HEK293T (cell line): Measurements from ENCODE around the gene GAP43.

Experiments used
- CTCF ChIA-PET: fragments of 350-600 bp; formaldehyde crosslinking; extraction: SDS; loops from one replicate; lab custom pipeline; 2021; ENCODE audit warnings: antibody characterized with exemption, inconsistent platforms; lab: Yijun Ruan, JAX
- POLR2A ChIA-PET: fragments of 350-600 bp; formaldehyde crosslinking; extraction: SDS; loops from one replicate; lab custom pipeline; 2020; ENCODE audit warnings: antibody characterized with exemption, inconsistent platforms; lab: Yijun Ruan, JAX
- DNase-seq: peaks from one replicate; pipeline ENCODE4 v3.0.0; 2012; ENCODE audit warnings: mixed read lengths; ENCODE audit errors: extremely low spot score
- ARNT ChIP-seq: fragments of 450-650 bp; IDR thresholded peaks from 2 replicates; pipeline ENCODE4 v1.6.1; 2017; ENCODE audit warnings: mild to moderate bottlenecking
- BHLHE40 ChIP-seq: fragments of 450-650 bp; IDR thresholded peaks from 2 replicates; pipeline ENCODE4 v1.6.1; 2016; ENCODE audit warnings: mild to moderate bottlenecking, moderate library complexity, borderline replicate concordance
- CTBP1 ChIP-seq: fragments of 450-650 bp; IDR thresholded peaks from 2 replicates; pipeline ENCODE4 v1.6.1; 2016; ENCODE audit warnings: borderline replicate concordance
- ELF4 ChIP-seq: fragments of 450-650 bp; IDR thresholded peaks from 2 replicates; pipeline ENCODE4 v1.6.1; 2017; ENCODE audit warnings: antibody characterized with exemption
- FOXA1 ChIP-seq: fragments of 450-650 bp; IDR thresholded peaks from 2 replicates; pipeline ENCODE4 v1.6.1; 2016; ENCODE audit warnings: mild to moderate bottlenecking
- FOXK2 ChIP-seq: fragments of 450-650 bp; IDR thresholded peaks from 2 replicates; pipeline ENCODE4 v1.6.1; 2016; ENCODE audit warnings: mild to moderate bottlenecking
- FOXM1 ChIP-seq: fragments of 450-650 bp; IDR thresholded peaks from 2 replicates; pipeline ENCODE4 v1.6.1; 2017; ENCODE audit warnings: mild to moderate bottlenecking, borderline replicate concordance
- HDGF ChIP-seq: fragments of 450-650 bp; IDR thresholded peaks from 2 replicates; pipeline ENCODE4 v1.6.1; 2017; ENCODE audit warnings: antibody characterized with exemption, borderline replicate concordance
- L3MBTL2 ChIP-seq: fragments of 450-650 bp; conservative IDR thresholded peaks from 2 replicates; pipeline ENCODE4 v1.6.1; 2016; ENCODE audit warnings: mild to moderate bottlenecking
- LEF1 ChIP-seq: fragments of 450-650 bp; IDR thresholded peaks from 2 replicates; pipeline ENCODE4 v1.6.1; 2017; ENCODE audit warnings: mild to moderate bottlenecking, borderline replicate concordance
- NFRKB ChIP-seq: fragments of 450-650 bp; IDR thresholded peaks from 2 replicates; pipeline ENCODE4 v1.6.1; 2016; ENCODE audit warnings: mild to moderate bottlenecking, moderate library complexity
- PKNOX1 ChIP-seq: fragments of 450-650 bp; IDR thresholded peaks from 2 replicates; pipeline ENCODE4 v1.6.1; 2016
- SP1 ChIP-seq: fragments of 450-650 bp; IDR thresholded peaks from 2 replicates; pipeline ENCODE4 v1.6.1; 2017
- SUZ12 ChIP-seq: fragments of 450-650 bp; IDR thresholded peaks from 2 replicates; pipeline ENCODE4 v1.6.1; 2016; ENCODE audit warnings: mild to moderate bottlenecking
- TARDBP ChIP-seq: fragments of 450-650 bp; IDR thresholded peaks from 2 replicates; pipeline ENCODE4 v1.6.1; 2016
- ZNF384 ChIP-seq: fragments of 450-650 bp; IDR thresholded peaks from 2 replicates; pipeline ENCODE4 v1.6.1; 2016

The GAP43 gene

DNA sequence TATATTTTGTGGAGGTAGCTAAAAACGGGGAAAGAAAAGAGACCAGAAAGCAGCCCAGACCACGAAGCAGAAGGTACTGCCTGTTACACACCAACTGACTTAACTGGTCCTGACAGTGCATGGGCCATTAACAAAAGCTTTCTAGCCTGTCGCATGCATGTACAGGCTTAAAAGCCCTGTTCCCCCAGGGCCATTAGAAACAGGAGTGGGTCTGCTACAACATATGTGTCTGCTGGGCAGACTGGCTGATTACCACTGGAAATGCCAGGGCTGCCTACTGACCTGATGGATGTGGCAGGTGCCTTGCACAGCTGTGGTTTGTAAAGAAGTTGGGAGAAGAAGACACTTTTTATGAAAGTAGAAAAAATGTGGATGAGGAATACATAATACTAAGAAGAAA is 137.4 kb downstream of the GAP43 start:
- ChIA-PET POLR2A (no interaction called here), CTCF (no interaction called here)
- DNase-seq: no peak
- TF ChIP-seq SP1: no peak

GRCh38 chr3:115761927-115762305 is 138.6 kb downstream of the GAP43 start:
- TF ChIP-seq CTBP1: no peak
- no peak for TF ChIP-seq PKNOX1
- no peak for TF ChIP-seq FOXK2
- TF ChIP-seq ZNF384: no peak
- TF ChIP-seq ELF4: no peak
- no peak for TF ChIP-seq BHLHE40
- TF ChIP-seq HDGF: no peak
- no peak for TF ChIP-seq FOXA1
- no peak for TF ChIP-seq SUZ12
- TF ChIP-seq FOXM1: no peak
- TF ChIP-seq SP1: no peak
- TF ChIP-seq L3MBTL2: no peak
- no peak for DNase-seq
- ChIA-PET POLR2A (no interaction called here), CTCF (interaction anchor here (0.6 to 1.2 kb wide), 3 partner anchors 22 to 550 kb away, joined by 3 to 4 read pairs (median 4); no protein-coding TSS in a partner anchor)

DNA sequence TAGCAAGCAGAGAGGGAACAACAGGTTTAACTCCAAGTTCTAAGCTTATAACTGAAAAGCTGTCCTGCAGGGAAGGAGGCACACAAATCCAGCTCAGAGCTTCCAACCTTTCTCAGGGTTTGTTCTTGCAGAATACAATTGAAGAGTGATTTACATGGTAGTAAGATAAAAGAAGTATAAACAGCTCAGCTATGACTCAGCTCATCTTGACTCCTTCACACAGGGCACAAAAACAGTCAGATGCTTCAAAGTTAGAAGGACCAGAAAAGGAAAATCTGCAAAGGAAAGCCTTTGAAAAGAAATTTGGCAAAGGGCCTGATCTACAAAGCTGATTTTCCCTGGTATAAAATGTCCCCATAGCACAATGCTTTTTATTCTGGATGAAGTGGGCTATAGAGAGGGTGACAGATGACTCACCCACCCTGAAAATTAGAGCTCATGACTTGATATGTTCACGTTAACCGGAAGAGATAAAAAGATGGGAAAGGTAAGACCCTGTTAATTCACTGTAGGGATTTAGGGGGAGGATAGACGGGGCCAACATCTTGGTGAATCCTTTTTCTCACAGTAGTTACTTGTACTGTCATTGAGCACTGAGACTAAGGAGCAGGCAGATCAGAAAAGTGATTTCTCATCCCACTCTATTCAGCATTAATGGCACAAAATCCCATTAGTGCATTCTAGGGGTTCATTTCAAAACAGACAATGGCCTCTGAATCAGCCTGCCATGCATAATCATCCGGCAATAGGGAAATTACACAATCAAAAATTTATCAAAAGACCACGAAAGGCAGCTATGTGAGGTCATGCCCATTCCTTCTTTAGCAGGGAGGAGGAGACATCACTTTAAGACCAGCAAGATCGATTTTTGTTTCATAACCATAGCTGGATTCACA is 143.5 kb downstream of the GAP43 start:
- DNase-seq: no peak
- ChIA-PET POLR2A (interaction anchor here (1.3 kb wide), 2 partner anchors 17 to 108 kb away, joined by 3 to 5 read pairs; no protein-coding TSS in a partner anchor), CTCF (interaction anchor here (0.5 to 1.0 kb wide), 3 partner anchors 11 to 51 kb away, joined by 3 to 4 read pairs (median 3); no protein-coding TSS in a partner anchor)
- no peak for TF ChIP-seq ELF4
- no peak for TF ChIP-seq HDGF
- no peak for TF ChIP-seq TARDBP
- TF ChIP-seq NFRKB: no peak
- TF ChIP-seq ZNF384: no peak
- TF ChIP-seq SP1: no peak
- no peak for TF ChIP-seq FOXK2
- no peak for TF ChIP-seq BHLHE40
- TF ChIP-seq PKNOX1: no peak
- no peak for TF ChIP-seq SUZ12
- TF ChIP-seq CTBP1: no peak
- TF ChIP-seq FOXM1: no peak
- no peak for TF ChIP-seq L3MBTL2
- no peak for TF ChIP-seq FOXA1
- TF ChIP-seq ARNT: no peak
- TF ChIP-seq LEF1: no peak

GRCh38 chr3:115768661-115769060 is 145.4 kb downstream of the GAP43 start:
- ChIA-PET CTCF (no interaction called here), POLR2A (no interaction called here)
- no peak for DNase-seq
- TF ChIP-seq FOXA1: no peak
